Measurements from ENCODE around the gene PACRG. TPM values are rescaled to one million over a fixed set of nuclear protein-coding genes. Genes with fewer than 3 reads are reported as not detected.

Gene PACRG
- total and polyA plus RNA-seq, 10 of the 15 experiments (the other 5 are each of a cell fraction or from before 2014, with no cell fraction given): not detected

DNA sequence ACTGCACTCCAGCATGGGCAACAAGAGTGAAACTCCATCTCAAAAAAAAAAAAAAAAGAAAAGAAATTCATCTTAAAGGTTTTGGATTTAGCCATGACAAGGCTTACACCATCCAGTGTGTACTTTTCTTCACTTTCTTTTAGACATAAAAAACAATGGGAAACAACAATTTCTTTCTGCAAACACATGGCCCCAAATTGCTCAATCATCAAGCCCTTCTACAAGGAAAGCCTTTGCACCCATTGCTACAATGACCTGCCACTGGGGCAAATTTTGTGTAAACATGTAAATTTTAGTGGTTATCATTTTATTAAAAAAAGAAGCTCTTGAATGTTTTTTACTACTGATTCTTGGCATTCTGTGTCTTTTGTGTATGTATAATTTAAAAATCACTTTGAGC lies 554.9 kb downstream of the PACRG start:
- no peaks in the 10 kb centered on the region for H3K4me1 ChIP-seq (ENCODE audit: control insufficient read depth, insufficient read depth, low read length)
- ATAC-seq: no peak
- in situ Hi-C loops (cut with MboI): no loop called here
- BruUV-seq (replicated peaks): no TSS peak
- TF ChIP-seq POLR2A (IDR thresholded peaks at IDR 0.05; ENCODE audit: low read depth, low read length): no peak
- no peak for TF ChIP-seq YBX1 (IDR thresholded peaks at IDR 0.05)
- TF ChIP-seq NR2F1 (conservative IDR thresholded peaks at IDR 0.05): no peak
- TF ChIP-seq RELB (IDR thresholded peaks at IDR 0.05; ENCODE audit: low read depth): no peak
- TF ChIP-seq CEBPB (IDR thresholded peaks at IDR 0.05; ENCODE audit: borderline replicate concordance in 1 of 2, low read depth in 2 of 2, low read length in 2 of 2): no peak
- TF ChIP-seq SIX5 (IDR thresholded peaks at IDR 0.05; ENCODE audit: low read depth, low read length, severe bottlenecking): no peak
- TF ChIP-seq, protein P1, sequence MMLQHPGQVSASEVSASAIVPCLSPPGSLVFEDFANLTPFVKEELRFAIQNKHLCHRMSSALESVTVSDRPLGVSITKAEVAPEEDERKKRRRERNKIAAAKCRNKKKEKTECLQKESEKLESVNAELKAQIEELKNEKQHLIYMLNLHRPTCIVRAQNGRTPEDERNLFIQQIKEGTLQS (IDR thresholded peaks at IDR 0.05; ENCODE audit: borderline replicate concordance, extremely low read depth, low read depth, low read length): no peak
- no peak for TF ChIP-seq HCFC1 (IDR thresholded peaks at IDR 0.05; ENCODE audit: low read length)
- TF ChIP-seq SUZ12 (IDR thresholded peaks at IDR 0.05; ENCODE audit: unreplicated experiment): no peak
- TF ChIP-seq EED (IDR thresholded peaks at IDR 0.05; ENCODE audit: low read depth): no peak
- no peak overlapping the region for H3K27ac ChIP-seq (ENCODE audit: control insufficient read depth, insufficient read depth)
- H3K27me3 ChIP-seq (replicated peaks in 1 of 2; ENCODE audit: control insufficient read depth in 2 of 2, insufficient read depth in 2 of 2, low read length in 1 of 2): no peaks in the 10 kb centered on the region
- H3K9ac ChIP-seq (ENCODE audit: control insufficient read depth, insufficient read depth, low read length): no peak overlapping the region
- no peak for FAIRE-seq
- no peaks in the 10 kb centered on the region for H3K36me3 ChIP-seq (ENCODE audit: control insufficient read depth in 2 of 2, insufficient read depth in 2 of 2, low read length in 1 of 2)
- ChIA-PET CTCF (no interaction called here), RAD21 (ENCODE audit: unreplicated experiment) (no interaction called here), POLR2A (no interaction called here), SMC1A (ENCODE audit: uncharacterized antibody, unreplicated experiment) (no interaction called here)
- H4K20me1 ChIP-seq (ENCODE audit: control insufficient read depth, insufficient read depth): no peaks in the 10 kb centered on the region
- H3K4me2 ChIP-seq (ENCODE audit: control insufficient read depth, insufficient read depth): no peak overlapping the region
- H3K79me2 ChIP-seq (ENCODE audit: control insufficient read depth, insufficient read depth, low read length): no peaks in the 10 kb centered on the region
- no peak overlapping the region for H2AFZ ChIP-seq (ENCODE audit: control insufficient read depth, low read depth, low read length)
- H3K4me3 ChIP-seq: no peak overlapping the region
- H3K9me3 ChIP-seq (replicated peaks; ENCODE audit: control insufficient read depth, insufficient read depth, low read length): no peaks in the 10 kb centered on the region
- DNase-seq (ENCODE audit: low read depth, low spot score): no peak
- intact Hi-C loops (cut with micrococcal nuclease; ENCODE audit: unreplicated experiment): no loop called here
